M059J (cell line): ENCODE data around the gene TPPP3. TPM values are rescaled to one million over a fixed set of nuclear protein-coding genes. Genes with fewer than 3 reads are reported as not detected.

ENCODE experiments used
- DNase-seq: peaks from one replicate; pipeline ENCODE4 v3.0.0-alpha.2; 2012; ENCODE audit warnings: low read depth
- total RNA-seq: library from RNA; depleted of rRNA; stranded (reverse); fragments of >200 nt; shearing (Covaris generic); gene quantifications from 2 replicates; pipeline ENCODE4 v1.2.3, GENCODE V29; 2014; rRNA removed

Gene TPPP3
- total RNA-seq, 1 experiment from 2014 or later, result 0.69 TPM

DNA sequence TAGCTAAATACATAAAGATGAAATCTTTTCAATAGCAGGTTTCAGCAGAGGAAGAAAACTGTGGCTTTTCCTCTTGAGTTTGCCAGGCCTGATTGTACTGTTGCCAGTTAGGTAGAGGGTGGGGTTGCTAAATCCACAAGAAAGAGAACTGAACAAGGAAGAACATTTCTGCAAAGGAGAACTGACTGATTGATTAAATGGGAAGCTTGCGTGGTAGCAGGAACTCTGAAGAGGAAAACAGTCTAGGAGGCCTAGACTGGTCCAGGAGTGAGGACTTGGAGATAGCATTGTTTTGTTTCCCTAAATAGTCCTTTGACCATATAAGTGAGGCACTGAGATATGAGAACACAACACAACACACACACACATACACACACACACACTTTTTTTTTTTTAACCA, 47.9 kb downstream of the TPPP3 start:
- DNase-seq, result no peak

DNA sequence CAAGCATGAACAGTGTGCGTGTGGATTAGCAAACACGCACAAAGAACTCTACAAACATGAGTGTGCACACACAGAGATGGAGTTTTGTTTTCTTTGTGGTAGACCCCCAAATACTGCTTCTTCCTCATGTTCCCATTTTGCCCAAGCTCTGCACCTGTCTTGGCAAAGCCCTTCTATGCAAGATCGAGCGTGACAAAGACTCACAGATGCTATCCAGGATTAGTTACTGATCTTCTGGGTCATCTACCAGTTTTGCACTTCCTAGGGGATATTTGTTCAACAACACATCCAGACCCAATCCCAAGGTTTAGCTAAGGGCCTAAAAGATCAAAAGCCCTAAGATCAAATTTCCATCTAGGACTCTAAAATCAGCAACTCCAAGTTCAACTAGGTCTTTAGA, 50.7 kb downstream of the TPPP3 start:
- no peak for DNase-seq

DNA sequence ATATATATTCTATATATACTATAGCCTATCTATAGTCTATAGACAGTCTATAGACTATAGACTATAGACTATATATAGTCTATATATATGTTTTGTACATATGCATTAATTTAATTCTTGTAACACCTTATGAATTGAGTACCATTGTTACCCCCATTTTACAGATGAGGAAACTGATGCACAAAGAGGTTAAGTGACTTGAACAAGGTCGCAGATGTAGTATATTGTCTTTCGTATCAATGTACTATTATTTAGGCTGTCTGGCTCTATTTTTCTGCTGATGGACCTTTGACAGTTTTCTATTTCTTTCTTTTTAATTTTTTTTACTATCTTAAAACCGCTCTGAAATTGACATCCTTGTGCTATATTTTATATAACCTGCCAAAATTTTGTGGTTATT, 52.0 kb downstream of the TPPP3 start:
- no peak for DNase-seq

Other genes with a start within 250 kb of the TPPP3 start
- gene B3GNT9, start 242.5 kb downstream of the TPPP3 start, total RNA-seq, result 43.9 and 82.1 TPM in 2 replicates
- gene TRADD, start 233.6 kb downstream of the TPPP3 start, total RNA-seq, result 33.3 and 44.0 TPM in 2 replicates
- 6.2 and 8.6 TPM in 2 replicates for gene FBXL8, start 233.5 kb downstream of the TPPP3 start, total RNA-seq
- gene HSF4, start 228.8 kb downstream of the TPPP3 start, total RNA-seq, result 0.49 and 4.1 TPM in 2 replicates
- 29.1 and 58.9 TPM in 2 replicates for gene NOL3, start 223.0 kb downstream of the TPPP3 start, total RNA-seq
- 7.7 and 13.7 TPM in 2 replicates for gene MATCAP1, start 209.5 kb downstream of the TPPP3 start, total RNA-seq
- gene EXOC3L1, start 203.4 kb downstream of the TPPP3 start, total RNA-seq, result 0.54 and 1.4 TPM in 2 replicates
- gene E2F4, start 201.3 kb downstream of the TPPP3 start, total RNA-seq, result 95.7 and 106 TPM in 2 replicates
- 0.62 and 1.2 TPM in 2 replicates for gene ELMO3, start 194.4 kb downstream of the TPPP3 start, total RNA-seq
- gene TMEM208, start 166.4 kb downstream of the TPPP3 start, total RNA-seq, result 44.2 and 44.7 TPM in 2 replicates
- gene FHOD1, start 146.0 kb downstream of the TPPP3 start, total RNA-seq, result 11.8 and 26.0 TPM in 2 replicates
- gene SLC9A5, start 144.5 kb downstream of the TPPP3 start, total RNA-seq, result 0.62 and 1.3 TPM in 2 replicates
- 2.2 and 2.5 TPM in 2 replicates for gene PLEKHG4, start 114.0 kb downstream of the TPPP3 start, total RNA-seq
- gene KCTD19, start 66.8 kb downstream of the TPPP3 start, total RNA-seq, result 0.84 and 1.6 TPM in 2 replicates
- 0.34 and 0.99 TPM in 2 replicates for gene LRRC36, start 66.7 kb downstream of the TPPP3 start, total RNA-seq
- 2.0 and 2.3 TPM in 2 replicates for gene ZDHHC1, start 23.0 kb upstream of the TPPP3 start, total RNA-seq
- 0.25 and 0.30 TPM in 2 replicates for gene HSD11B2, start 37.6 kb upstream of the TPPP3 start, total RNA-seq
- gene ATP6V0D1, start 87.7 kb upstream of the TPPP3 start, total RNA-seq, result 156 and 160 TPM in 2 replicates
- gene AGRP, start 90.0 kb upstream of the TPPP3 start, total RNA-seq, result not detected in 2 replicates
- gene RIPOR1, start 135.3 kb upstream of the TPPP3 start, total RNA-seq, result 16.6 and 34.4 TPM in 2 replicates
- 24.8 and 38.8 TPM in 2 replicates for gene CTCF, start 169.0 kb upstream of the TPPP3 start, total RNA-seq